Hepatocyte (in vitro differentiated cells): Measurements from ENCODE around the gene AK5. TPM values are rescaled to one million over a fixed set of nuclear protein-coding genes. Genes with fewer than 3 reads are reported as not detected.

ENCODE experiments used
- DNase-seq: peaks from one replicate; pipeline ENCODE4 v3.0.0-alpha.2; 2016; ENCODE audit warnings: low spot score
- H2AFZ ChIP-seq: fragments of 200-600 bp; sonication (generic); 2 replicates; pipeline ENCODE4 v1.6.0; 2016; ENCODE audit warnings: antibody characterized with exemption, mild to moderate bottlenecking
- H3K27ac ChIP-seq: fragments of 200-600 bp; sonication (generic); 2 replicates; pipeline ENCODE4 v1.5.1; 2016; ENCODE audit warnings: mild to moderate bottlenecking
- H3K27me3 ChIP-seq: fragments of 200-600 bp; sonication (generic); 2 replicates; pipeline ENCODE4 v1.6.1; 2016
- H3K36me3 ChIP-seq: fragments of 200-600 bp; sonication (generic); replicated peaks from 2 replicates; pipeline ENCODE4 v1.5.1; 2016; ENCODE audit warnings: low read depth; ENCODE audit not compliant: insufficient read depth
- H3K4me1 ChIP-seq: fragments of 200-600 bp; sonication (generic); 2 replicates; pipeline ENCODE4 v1.5.1; 2016; ENCODE audit warnings: mild to moderate bottlenecking, moderate library complexity; ENCODE audit not compliant: insufficient read depth
- H3K4me2 ChIP-seq: fragments of 200-600 bp; sonication (generic); 2 replicates; pipeline ENCODE4 v1.6.0; 2016
- H3K4me3 ChIP-seq: fragments of 200-600 bp; sonication (generic); 2 replicates; pipeline ENCODE4 v1.5.1; 2016; ENCODE audit warnings: mild to moderate bottlenecking
- H3K79me2 ChIP-seq: fragments of 200-600 bp; sonication (generic); 2 replicates; pipeline ENCODE4 v1.6.0; 2017; ENCODE audit warnings: mild to moderate bottlenecking
- H3K9me2 ChIP-seq: fragments of 200-600 bp; sonication (generic); replicated peaks from 2 replicates; pipeline ENCODE4 v1.6.0; 2017; ENCODE audit warnings: mild to moderate bottlenecking; ENCODE audit not compliant: insufficient read depth
- H3K9me3 ChIP-seq: fragments of 200-600 bp; sonication (generic); 2 replicates; pipeline ENCODE4 v1.5.1; 2016; ENCODE audit warnings: low read depth, mild to moderate bottlenecking
- H4K20me1 ChIP-seq: fragments of 200-600 bp; sonication (generic); 2 replicates; pipeline ENCODE4 v1.6.0; 2016; ENCODE audit warnings: mild to moderate bottlenecking; ENCODE audit not compliant: insufficient read depth, poor library complexity, severe bottlenecking
- CTCF ChIP-seq: fragments of 200-600 bp; sonication (generic); IDR thresholded peaks from 2 replicates; pipeline ENCODE4 v1.5.1; 2016; ENCODE audit warnings: antibody characterized with exemption, mild to moderate bottlenecking; ENCODE audit not compliant: poor library complexity
- EZH2 ChIP-seq: fragments of 200-600 bp; sonication (generic); IDR thresholded peaks from 2 replicates; pipeline ENCODE4 v1.6.1; 2016; ENCODE audit warnings: antibody characterized with exemption, mild to moderate bottlenecking, borderline replicate concordance
- EZH2phosphoT487 ChIP-seq: fragments of 200-600 bp; sonication (generic); IDR thresholded peaks from one replicate; pipeline ENCODE4 v1.6.1; 2018; ENCODE audit warnings: antibody characterized with exemption, mild to moderate bottlenecking, low read depth, moderate library complexity; ENCODE audit not compliant: unreplicated experiment, severe bottlenecking
- WGBS: methylation state at CpG from one replicate; pipeline ENCODE4 v1.1.6; 2016; ENCODE audit warnings: low lambda C conversion rate; ENCODE audit errors: missing lambda C conversion rate; 5-methylcytosine and 5-hydroxymethylcytosine counted together
- polyA plus RNA-seq: library from polyadenylated mRNA; unstranded; fragments of >200 nt; fragmentation: Nextera tagmentation; extraction: Ambion mirVana; gene quantifications from 2 replicates; pipeline ENCODE4 v1.2.1, GENCODE V29; 2016
- total RNA-seq: library from RNA; depleted of rRNA; stranded (reverse); fragments of >200 nt; gene quantifications from 2 replicates; pipeline ENCODE4 v1.2.3, GENCODE V29; 2014

Gene AK5
- total and polyA plus RNA-seq, 2 experiments from 2014 or later: 0.05 TPM; not detected in 1

- no peaks in the 10 kb centered on the region for H3K27me3 ChIP-seq
- peaks cover 6% of the 10 kb centered on the region for H3K79me2 ChIP-seq
- H4K20me1 ChIP-seq: no peaks in the 10 kb centered on the region
- H3K4me1 ChIP-seq: no peaks in the 10 kb centered on the region
- no peak overlapping the region for H2AFZ ChIP-seq
- DNase-seq: no peak
- H3K9me2 ChIP-seq: no peaks in the 10 kb centered on the region
- no peaks in the 10 kb centered on the region for H3K9me3 ChIP-seq
- TF ChIP-seq CTCF (no peak), EZH2 (no peak), EZH2phosphoT487 (no peak)
- no peak overlapping the region for H3K4me3 ChIP-seq
- H3K36me3 ChIP-seq: no peaks in the 10 kb centered on the region
- H3K27ac ChIP-seq: no peak overlapping the region
- WGBS: 82% methylated on average over 2 of the region's 2 CpGs
- H3K4me2 ChIP-seq: no peak overlapping the region
These were observed 303.9 kb downstream of the AK5 start for GRCh38 chr1:77585610-77586314.

- H3K79me2 ChIP-seq: peaks cover 11% of the 10 kb centered on the region
- no peaks in the 10 kb centered on the region for H3K4me1 ChIP-seq
- no peak overlapping the region for H2AFZ ChIP-seq
- no peak overlapping the region for H3K27ac ChIP-seq
- H3K36me3 ChIP-seq: no peaks in the 10 kb centered on the region
- DNase-seq: no peak
- H3K4me2 ChIP-seq: no peak overlapping the region
- no peaks in the 10 kb centered on the region for H3K9me2 ChIP-seq
- no peaks in the 10 kb centered on the region for H3K27me3 ChIP-seq
- no peaks in the 10 kb centered on the region for H4K20me1 ChIP-seq
- H3K9me3 ChIP-seq: no peaks in the 10 kb centered on the region
- no peak overlapping the region for H3K4me3 ChIP-seq
- TF ChIP-seq EZH2phosphoT487 (no peak), EZH2 (no peak), CTCF (no peak)
- 99% methylated on average over 5 of the region's 5 CpGs for WGBS
These were observed 307.4 kb downstream of the AK5 start for GRCh38 chr1:77589231-77589630.

- Histone ChIP-seq H3K27ac (no peak overlapping the region), H2AFZ (no peak overlapping the region), H3K4me2 (no peak overlapping the region), H3K9me3 (no peaks in the 10 kb centered on the region), H4K20me1 (no peaks in the 10 kb centered on the region), H3K79me2 (peaks cover 15% of the 10 kb centered on the region), H3K27me3 (no peaks in the 10 kb centered on the region), H3K4me3 (no peak overlapping the region), H3K9me2 (no peaks in the 10 kb centered on the region), H3K4me1 (no peaks in the 10 kb centered on the region), H3K36me3 (no peaks in the 10 kb centered on the region)
- WGBS: 97% methylated on average over 1 of the region's 1 CpG
- DNase-seq: no peak
- TF ChIP-seq EZH2 (no peak), EZH2phosphoT487 (no peak), CTCF (no peak)
These were observed 308.8 kb downstream of the AK5 start for GRCh38 chr1:77590651-77591050.
